HepG2 (cell line): ENCODE results near the gene ADCYAP1. TPM values are rescaled to one million over a fixed set of nuclear protein-coding genes. Genes with fewer than 3 reads are reported as not detected.

Experiments used
- ATAC-seq: fragments of 200-7000 bp; cut with Tn5 transposase; 3 replicates; pipeline ENCODE4 v1.9.1; 2020; ENCODE audit warnings: mild to moderate bottlenecking, moderate library complexity
- BruUV-seq: library from RNA; stranded (reverse); fragments of 400-500 nt; replicated peaks from 2 replicates; lab custom pipeline; 2021; lab: Mats Ljungman, UMichigan
- CTCF ChIA-PET: fragments of 300-600 bp; formaldehyde crosslinking; extraction: SDS; loops from one replicate; lab custom pipeline; 2021; ENCODE audit warnings: low total read pairs, inconsistent platforms, low intra/inter-chr PET ratio; lab: Yijun Ruan, JAX
- POLR2A ChIA-PET: fragments of 350-600 bp; sonication (Branson Sonifier 250); formaldehyde crosslinking; loops from one replicate; lab custom pipeline; 2020; ENCODE audit warnings: antibody characterized with exemption, inconsistent platforms; lab: Yijun Ruan, JAX
- DNase-seq: peaks from one replicate; pipeline ENCODE4 v3.0.0-alpha.2; 2015; ENCODE audit warnings: low spot score
- FAIRE-seq: peaks from 3 replicates; lab custom pipeline; 2011; peaks lifted over from hg19 to GRCh38; lab: Jason Lieb, UNC
- H2AFZ ChIP-seq: one replicate; pipeline ENCODE4 v1.6.1; 2011; ENCODE audit warnings: low read length, inconsistent platforms
- H3K27ac ChIP-seq: fragments of 300-600 bp; 3 replicates; pipeline ENCODE4 v1.8.0; 2011; ENCODE audit warnings: mixed run types, mild to moderate bottlenecking, mixed read lengths, low read length, inconsistent platforms; ENCODE audit not compliant: insufficient read depth; ENCODE audit errors: extremely low read length
- H3K27me3 ChIP-seq, 2 experiments: fragments of 200-600 bp in 1 of 2; 2 replicates in 1 of 2; 3 replicates in 1 of 2; pipeline versions ENCODE4 v1.6.0 to v1.8.0; 2011; ENCODE audit warnings: low read length in 2 of 2, mild to moderate bottlenecking in 2 of 2, moderate library complexity in 2 of 2, inconsistent platforms in 1 of 2; ENCODE audit not compliant: insufficient read depth in 2 of 2, control insufficient read depth in 1 of 2
- H3K36me3 ChIP-seq, 2 experiments: fragments of 200-600 bp in 1 of 2; replicated peaks in 1 of 2; 2 replicates in 1 of 2; 3 replicates in 1 of 2; pipeline versions ENCODE4 v1.5.1 to v1.8.0; 2011; ENCODE audit warnings: low read length in 2 of 2, inconsistent platforms in 1 of 2; ENCODE audit not compliant: insufficient read depth in 2 of 2, control insufficient read depth in 1 of 2
- H3K4me1 ChIP-seq: 2 replicates; pipeline ENCODE4 v1.5.1; 2012; ENCODE audit warnings: low read length, inconsistent platforms; ENCODE audit not compliant: insufficient read depth
- H3K4me2 ChIP-seq: 2 replicates; pipeline ENCODE4 v1.6.0; 2011; ENCODE audit warnings: low read depth, low read length, inconsistent platforms
- H3K4me3 ChIP-seq, 3 experiments: fragments of 200-600 bp in 1 of 3; sonication (generic), shearing (Covaris generic) in 1 of 3; replicated peaks in 1 of 3; 2 replicates each; pipeline ENCODE4 v1.5.1; 2011 to 2016; ENCODE audit warnings: low read length in 3 of 3, inconsistent platforms in 2 of 3, low read depth in 2 of 3, mild to moderate bottlenecking in 2 of 3, control low read depth in 1 of 3, mixed read lengths in 1 of 3; ENCODE audit not compliant: insufficient read depth in 1 of 3
- H3K79me2 ChIP-seq: one replicate; pipeline ENCODE4 v1.6.1; 2011; ENCODE audit warnings: low read length, inconsistent platforms; ENCODE audit not compliant: insufficient read depth
- H3K9ac ChIP-seq: 2 replicates; pipeline ENCODE4 v1.6.0; 2011; ENCODE audit warnings: mild to moderate bottlenecking, low read depth, low read length, inconsistent platforms; ENCODE audit not compliant: insufficient read depth
- H3K9me3 ChIP-seq: 2 replicates; pipeline ENCODE4 v1.5.1; 2012; ENCODE audit warnings: mild to moderate bottlenecking, low read length
- H4K20me1 ChIP-seq: 2 replicates; pipeline ENCODE4 v1.6.0; 2011; ENCODE audit warnings: inconsistent platforms, mild to moderate bottlenecking, low read length, moderate library complexity; ENCODE audit not compliant: insufficient read depth
- BORCS8-MEF2B ChIP-seq: sonication (generic); formaldehyde crosslinking; IDR thresholded peaks from 2 replicates; pipeline ENCODE4 v1.8.0; 2022; ENCODE audit warnings: mild to moderate bottlenecking, missing genetic modification reagents
- CC2D1A ChIP-seq: sonication (generic); formaldehyde crosslinking; IDR thresholded peaks from 2 replicates; pipeline ENCODE4 v1.8.1; 2023; ENCODE audit warnings: mild to moderate bottlenecking, missing genetic modification reagents
- CREM ChIP-seq, 2 experiments: sonication (generic) in 1 of 2; formaldehyde crosslinking in 1 of 2; IDR thresholded peaks; 2 replicates each; pipeline versions ENCODE4 v1.4.0 to v1.6.1; 2016 to 2020; ENCODE audit warnings: antibody characterized with exemption in 1 of 2, mild to moderate bottlenecking in 1 of 2, missing genetic modification reagents in 1 of 2
- DMTF1 ChIP-seq: sonication (generic); formaldehyde crosslinking; IDR thresholded peaks from 2 replicates; pipeline ENCODE4 v1.4.0; 2020; ENCODE audit warnings: mild to moderate bottlenecking, missing genetic modification reagents
- ISL2 ChIP-seq: sonication (generic); formaldehyde crosslinking; IDR thresholded peaks from 2 replicates; pipeline ENCODE4 v1.5.0; 2020; ENCODE audit warnings: missing genetic modification reagents
- SRSF4 ChIP-seq: fragments of 200-400 bp; formaldehyde crosslinking; IDR thresholded peaks from one replicate; pipeline ENCODE4 v1.6.1; 2018; ENCODE audit warnings: mild to moderate bottlenecking, low read depth, low read length, moderate library complexity; ENCODE audit not compliant: poor library complexity, severe bottlenecking
- TMF1 ChIP-seq: sonication (generic); formaldehyde crosslinking; IDR thresholded peaks from 2 replicates; pipeline ENCODE4 v1.8.1; 2022; ENCODE audit warnings: low read depth, missing genetic modification reagents
- ZBTB21 ChIP-seq: sonication (generic); formaldehyde crosslinking; IDR thresholded peaks from 2 replicates; pipeline ENCODE4 v1.4.0; 2020; ENCODE audit warnings: missing genetic modification reagents
- ZNF331 ChIP-seq: sonication (generic); formaldehyde crosslinking; IDR thresholded peaks from 2 replicates; pipeline ENCODE4 v1.4.0; 2020; ENCODE audit warnings: missing genetic modification reagents
- WGBS: methylation state at CpG from one replicate; pipeline ENCODE4 v1.1.6; 2017; ENCODE audit warnings: low lambda C conversion rate; 5-methylcytosine and 5-hydroxymethylcytosine counted together
- in situ Hi-C: cut with HindIII; loops from 2 replicates; pipeline ENCODE4 v1.10.0; 2017; ENCODE audit warnings: low pct_unique_long_range_greater_than_20kb; ENCODE audit not compliant: extremely low pct_ligation_motif_present
- intact Hi-C: fragments of 100-400 bp; cut with micrococcal nuclease; formaldehyde crosslinking; loops from one replicate; pipeline ENCODE4 v1.10.0; 2022; ENCODE audit not compliant: unreplicated experiment
- polyA plus RNA-seq, 8 experiments: library from polyadenylated mRNA; depleted of rRNA in 3 of 8; stranded (reverse) in 7 of 8; unstranded in 1 of 8; fragments of >200 nt; fragmentation: Illumina TruSeq in 4 of 8; extraction: Trizol in 4 of 8; gene quantifications; 2 replicates each; pipeline versions ENCODE4 v1.2.1 to v1.2.3, GENCODE V29; 2011 to 2016; ENCODE audit warnings: low read depth in 4 of 8, missing spikeins in 1 of 8, mixed read lengths in 1 of 8; ENCODE audit not compliant: insufficient read depth in 1 of 8
- total RNA-seq, 5 experiments: library from RNA; depleted of rRNA; stranded (reverse); fragments of >200 nt; fragmentation: Illumina TruSeq; extraction: Trizol; gene quantifications; 2 replicates each; pipeline ENCODE4 v1.2.3, GENCODE V29; 2016; ENCODE audit warnings: low read depth in 1 of 5

Gene ADCYAP1
- total and polyA plus RNA-seq, 2 of the 13 experiments (the other 11 are each of a cell fraction or from before 2014, with no cell fraction given) = not detected

GRCh38 chr18:906416-907114, 1.9 kb downstream of the ADCYAP1 start:
- in situ Hi-C loops (no loop called here), intact Hi-C loops (no loop called here)
- 36% methylated on average over 20 of the region's 47 CpGs for WGBS
- Histone ChIP-seq H3K27ac (no peak overlapping the region), H3K9me3 (no peaks in the 10 kb centered on the region), H3K4me1 (no peaks in the 10 kb centered on the region), H3K36me3 (no peaks in the 10 kb centered on the region), H2AFZ (no peak overlapping the region), H3K4me2 (no peak overlapping the region), H3K27me3 (peaks cover 2 to 56% of the 10 kb centered on the region in 2 experiments), H3K4me3 (no peak overlapping the region), H4K20me1 (no peaks in the 10 kb centered on the region), H3K79me2 (no peaks in the 10 kb centered on the region), H3K9ac (no peak overlapping the region)
- FAIRE-seq (no peak), ATAC-seq (no peak), DNase-seq (no peak)
- ChIA-PET POLR2A (no interaction called here), CTCF (no interaction called here)
- TF ChIP-seq CREM (IDR thresholded peaks at IDR 0.05) (no peak), CREM (CRISPR knock-in tag; IDR thresholded peaks at IDR 0.05) (no peak), CC2D1A (CRISPR knock-in tag) (no peak), TMF1 (CRISPR knock-in tag) (no peak), ZNF331 (no peak), ISL2 (CRISPR knock-in tag) (no peak), BORCS8-MEF2B (CRISPR knock-in tag) (no peak), SRSF4 (no peak), ZBTB21 (no peak), DMTF1 (CRISPR knock-in tag) (no peak)
- BruUV-seq = no TSS peak
